GM19452 (cell line): Measurements from ENCODE around the gene CXCR6.
"Not testable (repeated sequence)": the region's sequence is repeated elsewhere in the genome, so short reads cannot be mapped to it uniquely, and the experiment has no call there.

Experiments
- ATAC-seq: cut with Tn5 transposase; IDR thresholded peaks from one replicate; pipeline ENCODE4 v1.9.1; 2021; ENCODE audit not compliant: unreplicated experiment

Gene CXCR6

DNA sequence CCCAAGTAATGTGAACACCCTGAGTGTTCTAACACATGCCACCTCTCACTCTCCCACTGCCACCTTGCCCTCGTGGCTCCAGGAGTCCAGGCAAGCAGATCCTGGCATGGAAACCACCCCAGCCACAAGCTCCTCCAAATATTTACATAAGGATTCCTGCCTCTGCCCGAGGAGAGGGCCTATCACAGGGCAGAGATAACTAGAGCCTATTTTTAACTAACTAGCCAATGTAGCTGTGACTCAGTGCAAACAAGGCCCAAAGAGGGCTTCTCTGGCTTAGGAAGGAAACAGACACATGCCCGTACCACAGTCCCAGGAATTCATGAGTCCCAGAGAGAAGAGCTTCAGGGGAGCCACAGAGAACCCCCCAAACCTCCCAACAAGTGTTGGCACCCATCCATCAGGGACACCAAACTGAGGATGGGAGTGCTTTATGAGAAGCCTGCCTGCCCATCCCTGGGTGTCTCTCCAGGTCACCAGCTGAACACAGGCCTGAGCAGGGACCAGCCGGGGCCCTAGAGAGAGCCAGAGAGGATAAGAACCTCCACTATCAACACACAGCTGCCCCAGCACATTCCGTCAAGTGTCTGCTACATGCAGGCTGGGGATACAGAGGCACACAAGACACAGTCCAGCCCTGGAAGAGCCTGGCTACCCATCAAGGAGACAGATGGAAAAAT is 43.2 kb downstream of the CXCR6 start:
- no peak for ATAC-seq

GRCh38 chr3:45987368-45988291 is 44.4 kb downstream of the CXCR6 start:
- ATAC-seq: no peak

DNA sequence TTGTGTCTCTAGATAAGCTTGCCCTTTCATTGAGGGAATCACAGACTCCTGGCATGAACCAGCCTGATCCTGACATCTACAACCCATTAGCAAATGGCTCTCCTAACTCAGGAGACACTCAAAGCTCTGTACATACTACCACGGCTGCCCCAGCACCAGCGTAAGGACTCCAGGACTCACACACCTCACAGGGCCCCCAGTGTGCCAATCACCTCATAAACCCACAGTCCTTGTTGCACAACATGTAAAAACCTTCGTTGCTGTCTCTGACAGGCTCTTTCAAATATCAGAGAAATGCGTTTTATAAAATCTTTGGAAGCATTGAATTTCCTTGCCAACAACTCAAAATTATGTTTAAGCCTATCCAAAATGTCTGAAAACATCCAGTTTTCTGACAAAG is 45.1 kb downstream of the CXCR6 start:
- ATAC-seq: no peak

DNA sequence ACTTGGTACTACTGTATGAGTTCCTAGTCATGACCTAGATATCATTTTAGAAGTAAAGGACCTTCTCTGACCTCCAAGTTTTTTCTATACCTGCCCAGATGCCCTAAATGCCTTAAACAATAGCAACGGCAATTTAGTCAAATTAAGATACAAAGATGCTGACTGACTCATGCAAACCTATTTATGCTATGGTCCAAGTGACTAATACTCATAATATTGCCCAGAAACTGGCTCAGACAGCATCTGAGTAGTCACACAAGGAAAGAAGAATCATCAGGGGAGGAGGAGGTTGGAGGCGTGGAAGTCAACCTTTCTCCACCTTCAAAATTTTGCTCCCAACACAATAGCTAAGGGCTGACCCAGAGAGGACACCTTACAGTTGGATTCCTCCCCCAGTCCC is 45.5 kb downstream of the CXCR6 start:
- ATAC-seq: no peak

DNA sequence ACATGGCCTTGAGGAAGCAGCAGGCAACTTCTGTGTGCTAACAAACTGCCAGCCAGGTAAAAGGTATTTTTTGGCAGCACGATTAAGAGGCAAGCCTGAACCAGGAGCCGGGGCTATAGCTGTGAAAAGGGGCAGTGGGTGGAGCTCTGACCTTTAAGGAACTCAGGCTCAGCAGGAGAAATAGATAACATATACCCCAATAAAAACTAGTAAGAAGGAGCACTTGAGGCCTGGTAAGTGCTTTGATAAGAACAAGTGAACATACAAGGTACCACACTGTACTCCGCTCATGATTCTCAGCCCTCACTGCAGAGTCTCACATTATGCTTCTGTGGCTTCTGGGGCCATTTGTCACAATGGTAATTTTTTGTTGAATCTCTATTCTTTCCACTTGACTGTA is 46.9 kb downstream of the CXCR6 start:
- no peak for ATAC-seq

DNA sequence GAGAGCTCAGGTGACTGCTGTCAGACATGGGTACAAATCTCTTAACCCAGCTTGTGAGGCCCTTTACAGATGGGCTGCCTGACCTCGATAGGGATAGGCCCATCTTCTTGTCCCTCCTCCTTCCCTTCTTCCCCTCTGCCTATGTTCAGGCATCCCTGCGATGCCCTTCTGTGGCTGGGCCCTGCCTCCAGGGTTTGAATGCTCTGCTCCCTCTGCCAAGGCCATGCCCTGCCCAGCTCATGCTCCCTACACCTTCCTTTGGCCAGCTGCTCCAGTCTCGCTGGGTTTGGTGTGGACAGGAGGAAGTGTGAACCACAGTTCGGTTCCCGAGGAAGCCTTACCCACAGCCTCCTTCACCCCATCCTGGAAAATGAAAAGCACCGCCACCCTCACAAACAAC is 48.1 kb downstream of the CXCR6 start:
- no peak for ATAC-seq

DNA sequence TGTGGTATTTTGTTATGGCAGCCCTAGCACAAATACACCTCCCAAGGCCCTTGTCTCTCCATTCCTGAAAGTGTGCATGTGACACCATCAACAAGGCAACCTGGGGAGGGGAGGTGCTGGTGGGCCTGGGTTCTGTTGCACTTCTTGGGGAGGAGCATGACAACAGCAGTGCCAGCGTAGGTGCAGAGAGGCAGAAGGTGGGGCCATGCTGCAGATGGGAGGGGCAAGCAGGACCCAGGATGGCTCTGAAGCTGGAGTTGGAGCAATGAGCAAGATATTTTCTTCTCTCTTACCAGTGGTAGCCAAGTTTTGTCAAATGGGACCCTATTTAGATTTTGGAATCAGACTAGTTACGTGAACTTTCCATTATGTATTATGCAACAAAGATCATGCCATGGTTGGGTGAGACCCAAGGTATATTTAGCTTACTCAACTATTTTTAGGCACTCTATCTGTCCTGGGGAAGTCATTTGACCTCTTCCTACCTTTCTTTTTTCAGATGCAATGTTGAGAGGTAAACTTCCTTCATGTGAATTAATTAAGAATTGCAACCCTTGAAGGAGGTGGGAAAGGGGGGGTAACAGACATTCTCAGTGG is 49.0 kb downstream of the CXCR6 start:
- no peak for ATAC-seq

GRCh38 chr3:45992821-45993221 is 49.6 kb downstream of the CXCR6 start:
- no peak for ATAC-seq

- ATAC-seq: no peak
Observed at GRCh38 chr3:45993421-45994027, 50.3 kb downstream of the CXCR6 start.

GRCh38 chr3:45994419-45995235 is 51.4 kb downstream of the CXCR6 start:
- ATAC-seq: peak; percentile 23

- ATAC-seq: peak; percentile 93
Observed at GRCh38 chr3:45995236-45996192, 52.2 kb downstream of the CXCR6 start, which contains the start of gene FYCO1. Gene FYCO1, minus strand, starts transcription at chr3:45995824. Its CDS starts 10,914 bp downstream, at chr3:45984910.

DNA sequence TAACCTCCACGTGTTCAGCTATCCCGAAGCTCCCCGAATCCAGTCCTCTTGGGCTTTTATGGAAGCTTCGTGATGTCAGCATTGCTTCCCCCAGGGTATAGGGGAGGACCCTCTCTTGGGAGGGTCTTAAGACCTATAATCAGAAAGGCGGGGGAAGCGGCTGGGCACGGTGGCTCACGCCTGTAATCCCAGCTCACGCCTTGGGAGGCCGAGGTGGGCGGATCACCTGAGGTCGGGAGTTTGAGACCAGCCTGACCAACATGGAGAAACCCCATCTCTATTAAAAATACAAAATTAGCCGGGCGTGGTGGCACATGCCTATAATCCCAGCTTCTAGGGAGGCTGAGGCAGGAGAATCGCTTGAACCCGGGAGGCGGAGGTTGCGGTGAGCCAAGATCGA is 54.2 kb downstream of the CXCR6 start:
- ATAC-seq: not testable (repeated sequence)

GRCh38 chr3:45997942-45998341 is 54.7 kb downstream of the CXCR6 start:
- no peak for ATAC-seq
